ENCODE measurements around the gene EBF3. TPM values are rescaled to one million over a fixed set of nuclear protein-coding genes. Genes with fewer than 3 reads are reported as not detected.

Gene EBF3
- total RNA-seq, 1 experiment from 2014 or later: 0.22 TPM

DNA sequence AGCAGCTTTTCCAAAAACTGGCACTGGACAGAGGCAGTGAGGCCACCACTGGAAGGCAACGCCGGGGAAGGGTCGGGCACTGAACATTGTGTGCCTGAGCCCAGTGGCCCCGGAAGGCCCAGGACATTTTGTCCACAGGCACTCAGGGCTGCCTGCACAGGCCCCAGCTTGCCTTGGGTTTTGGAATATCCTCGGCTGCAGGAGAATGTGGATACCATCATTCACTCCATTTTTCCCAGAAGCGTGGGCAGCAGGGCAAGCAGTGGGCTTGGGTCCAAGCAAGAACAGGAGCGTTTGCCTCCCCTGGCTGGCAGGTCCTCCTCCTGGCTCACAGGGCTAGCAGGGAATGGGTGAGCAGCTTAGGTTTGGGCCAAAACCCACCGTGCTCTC, 147.4 kb downstream of the EBF3 start:
- TF ChIP-seq, protein P1, sequence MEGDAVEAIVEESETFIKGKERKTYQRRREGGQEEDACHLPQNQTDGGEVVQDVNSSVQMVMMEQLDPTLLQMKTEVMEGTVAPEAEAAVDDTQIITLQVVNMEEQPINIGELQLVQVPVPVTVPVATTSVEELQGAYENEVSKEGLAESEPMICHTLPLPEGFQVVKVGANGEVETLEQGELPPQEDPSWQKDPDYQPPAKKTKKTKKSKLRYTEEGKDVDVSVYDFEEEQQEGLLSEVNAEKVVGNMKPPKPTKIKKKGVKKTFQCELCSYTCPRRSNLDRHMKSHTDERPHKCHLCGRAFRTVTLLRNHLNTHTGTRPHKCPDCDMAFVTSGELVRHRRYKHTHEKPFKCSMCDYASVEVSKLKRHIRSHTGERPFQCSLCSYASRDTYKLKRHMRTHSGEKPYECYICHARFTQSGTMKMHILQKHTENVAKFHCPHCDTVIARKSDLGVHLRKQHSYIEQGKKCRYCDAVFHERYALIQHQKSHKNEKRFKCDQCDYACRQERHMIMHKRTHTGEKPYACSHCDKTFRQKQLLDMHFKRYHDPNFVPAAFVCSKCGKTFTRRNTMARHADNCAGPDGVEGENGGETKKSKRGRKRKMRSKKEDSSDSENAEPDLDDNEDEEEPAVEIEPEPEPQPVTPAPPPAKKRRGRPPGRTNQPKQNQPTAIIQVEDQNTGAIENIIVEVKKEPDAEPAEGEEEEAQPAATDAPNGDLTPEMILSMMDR (conservative IDR thresholded peaks at IDR 0.05): no peak
- Histone ChIP-seq H3K23me2 (ENCODE audit: insufficient read length, low read depth, low read length, poor library complexity, severe bottlenecking) (no peaks in the 10 kb centered on the region), H3K56ac (ENCODE audit: insufficient read length, low read depth, low read length) (no peak overlapping the region), H3K9me3 (ENCODE audit: control insufficient read depth, low read depth, low read length) (peaks cover 6% of the 10 kb centered on the region), H4K20me1 (ENCODE audit: control insufficient read depth, insufficient read depth, insufficient read length) (no peaks in the 10 kb centered on the region), H3K23ac (ENCODE audit: insufficient read length, low read depth, low read length) (no peak overlapping the region), H3K4me2 (ENCODE audit: insufficient read depth, insufficient read length, low read length) (no peak overlapping the region), H2BK120ac (ENCODE audit: low read depth, low read length, poor library complexity, severe bottlenecking) (no peak overlapping the region), H3K79me1 (ENCODE audit: insufficient read depth, low read depth, low read length, poor library complexity, severe bottlenecking) (no peaks in the 10 kb centered on the region), H2BK12ac (ENCODE audit: insufficient read length, low read depth, low read length) (no peak overlapping the region), H4K91ac (ENCODE audit: insufficient read length, low read depth, low read length) (no peak overlapping the region), H3K9ac (ENCODE audit: extremely low read depth, insufficient read length, low read length) (no peak overlapping the region), H4K8ac (replicated peaks; ENCODE audit: insufficient read length, low read depth, low read length) (no peak overlapping the region), H2BK5ac (ENCODE audit: insufficient read length, low read length) (no peak overlapping the region), H2BK15ac (ENCODE audit: low read depth, low read length) (no peak overlapping the region), H2AFZ (ENCODE audit: low read length) (no peak overlapping the region), H3K27ac (ENCODE audit: insufficient read length, low read depth, low read length) (no peak overlapping the region), H3K14ac (ENCODE audit: insufficient read depth, low read length) (no peak overlapping the region), H3K27me3 (ENCODE audit: insufficient read depth, low read length) (no peaks in the 10 kb centered on the region), H3K18ac (ENCODE audit: insufficient read length, low read depth, low read length) (no peak overlapping the region), H3K4me1 (ENCODE audit: insufficient read depth, low read length) (no peaks in the 10 kb centered on the region), H3T11ph (ENCODE audit: low read length) (no peak overlapping the region), H4K5ac (ENCODE audit: insufficient read length, low read depth, low read length) (no peak overlapping the region), H2BK20ac (ENCODE audit: low read depth, low read length, poor library complexity, severe bottlenecking) (no peak overlapping the region), H3K4ac (ENCODE audit: low read depth, low read length) (no peak overlapping the region), H3K79me2 (ENCODE audit: insufficient read depth, low read length) (no peaks in the 10 kb centered on the region), H2AK5ac (ENCODE audit: insufficient read length, low read length) (no peak overlapping the region)
- no CpG with 5 or more reads among the region's 8 CpGs for WGBS (ENCODE audit: extremely low coverage, insufficient read length, low lambda C conversion rate)
- DNase-seq: no peak
- no peak overlapping the region for H3K4me3 Mint-ChIP-seq
- H3K27me3 Mint-ChIP-seq (ENCODE audit: low read depth): peaks cover 3% of the 10 kb centered on the region
- peaks cover 0 to 2% of the 10 kb centered on the region in 2 experiments; a peak in 1 of 4 replicates for H3K4me1 Mint-ChIP-seq
- peaks cover 22 to 23% of the 10 kb centered on the region in 2 experiments for H3K9me3 Mint-ChIP-seq
- H3K36me3 Mint-ChIP-seq (ENCODE audit: insufficient read depth in 1 of 3, low read depth in 3 of 3): peaks cover 9 to 17% (median 14%) of the 10 kb centered on the region in 3 experiments
- H3K27ac Mint-ChIP-seq: no peak overlapping the region
